NB4 (cell line): ENCODE measurements around the gene MICAL2.

Experiments
- DNase-seq: peaks from one replicate; pipeline ENCODE4 v3.0.0; 2010; ENCODE audit warnings: low read depth
- H3K4me3 ChIP-seq: one replicate; pipeline ENCODE4 v1.5.1; 2011; ENCODE audit warnings: mild to moderate bottlenecking, low read depth, low read length, moderate library complexity
- CTCF ChIP-seq: IDR thresholded peaks from one replicate; pipeline ENCODE4 v1.5.1; 2012; ENCODE audit warnings: low read depth, low read length
- MAX ChIP-seq: IDR thresholded peaks from 2 replicates; pipeline ENCODE4 v1.6.1; 2011; ENCODE audit warnings: low read depth, low read length
- MYC ChIP-seq: IDR thresholded peaks from 2 replicates; pipeline ENCODE4 v1.6.1; 2011; ENCODE audit warnings: low read depth, low read length
- POLR2A ChIP-seq: IDR thresholded peaks from 2 replicates; pipeline ENCODE4 v1.6.1; 2011; ENCODE audit warnings: mild to moderate bottlenecking; ENCODE audit not compliant: insufficient read length; ENCODE audit errors: extremely low read depth

MICAL2 gene

GRCh38 chr11:12110201-12110713 lies at the start of gene MICAL2:
Gene MICAL2, plus strand, starts transcription at chr11:12110590. Its CDS starts 51,566 bp downstream, at chr11:12162156.
- peak; percentile 83 for TF ChIP-seq MYC
- peak; percentile 97 for TF ChIP-seq MAX
- TF ChIP-seq CTCF = no peak
- no peak for TF ChIP-seq POLR2A
- peak within 1 kb of the TSS; percentile 54 for H3K4me3 ChIP-seq
- peak; percentile 91 for DNase-seq

GRCh38 chr11:12061851-12062560 lies 48.4 kb upstream of the MICAL2 start:
- no peak overlapping the region for H3K4me3 ChIP-seq
- TF ChIP-seq POLR2A = no peak
- no peak for TF ChIP-seq MAX
- TF ChIP-seq CTCF = no peak
- TF ChIP-seq MYC = no peak
- no peak for DNase-seq

GRCh38 chr11:12063251-12063650 lies 47.1 kb upstream of the MICAL2 start:
- H3K4me3 ChIP-seq = no peak overlapping the region
- DNase-seq = no peak
- TF ChIP-seq CTCF (no peak), MYC (no peak), POLR2A (no peak), MAX (no peak)

GRCh38 chr11:12064136-12064953 lies 46.0 kb upstream of the MICAL2 start:
- DNase-seq = peak; percentile 24
- TF ChIP-seq MYC (no peak), MAX (no peak), POLR2A (no peak), CTCF (no peak)
- no peak overlapping the region for H3K4me3 ChIP-seq

- no peak for TF ChIP-seq MAX
- no peak for TF ChIP-seq CTCF
- no peak for TF ChIP-seq MYC
- no peak for TF ChIP-seq POLR2A
Observed at GRCh38 chr11:12064954-12065280, 45.5 kb upstream of the MICAL2 start.

More at GRCh38 chr11:12064954-12065280, 45.5 kb upstream of the MICAL2 start:
- DNase-seq = no peak
- H3K4me3 ChIP-seq = no peak overlapping the region
